Breast epithelium (tissue), 3 donors: Measurements from ENCODE around the gene COL9A1.

Experiments
- POLR2A ChIP-seq: fragments of 450-650 bp; IDR thresholded peaks from one replicate; pipeline ENCODE4 v1.6.1; 2016; ENCODE audit warnings: antibody characterized with exemption, mild to moderate bottlenecking, moderate library complexity
- TF ChIP-seq, protein P1 (sequence below), 3 donors: fragments of 450-650 bp; IDR thresholded peaks; one replicate each; pipeline ENCODE4 v1.5.1; 2016 to 2017; ENCODE audit warnings: antibody characterized with exemption in 3 of 3, mild to moderate bottlenecking in 3 of 3, moderate library complexity in 3 of 3

- TF ChIP-seq, protein P1, sequence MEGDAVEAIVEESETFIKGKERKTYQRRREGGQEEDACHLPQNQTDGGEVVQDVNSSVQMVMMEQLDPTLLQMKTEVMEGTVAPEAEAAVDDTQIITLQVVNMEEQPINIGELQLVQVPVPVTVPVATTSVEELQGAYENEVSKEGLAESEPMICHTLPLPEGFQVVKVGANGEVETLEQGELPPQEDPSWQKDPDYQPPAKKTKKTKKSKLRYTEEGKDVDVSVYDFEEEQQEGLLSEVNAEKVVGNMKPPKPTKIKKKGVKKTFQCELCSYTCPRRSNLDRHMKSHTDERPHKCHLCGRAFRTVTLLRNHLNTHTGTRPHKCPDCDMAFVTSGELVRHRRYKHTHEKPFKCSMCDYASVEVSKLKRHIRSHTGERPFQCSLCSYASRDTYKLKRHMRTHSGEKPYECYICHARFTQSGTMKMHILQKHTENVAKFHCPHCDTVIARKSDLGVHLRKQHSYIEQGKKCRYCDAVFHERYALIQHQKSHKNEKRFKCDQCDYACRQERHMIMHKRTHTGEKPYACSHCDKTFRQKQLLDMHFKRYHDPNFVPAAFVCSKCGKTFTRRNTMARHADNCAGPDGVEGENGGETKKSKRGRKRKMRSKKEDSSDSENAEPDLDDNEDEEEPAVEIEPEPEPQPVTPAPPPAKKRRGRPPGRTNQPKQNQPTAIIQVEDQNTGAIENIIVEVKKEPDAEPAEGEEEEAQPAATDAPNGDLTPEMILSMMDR (IDR thresholded peaks at IDR 0.05): no peak
- no peak for TF ChIP-seq POLR2A
Measured at GRCh38 chr6:70337743-70338105, 34.8 kb upstream of the COL9A1 start.
